Hepatic stellate cell (primary cell): Measurements from ENCODE around the gene TRIM27.
"Not testable (repeated sequence)": the region's sequence is repeated elsewhere in the genome, so short reads cannot be mapped to it uniquely, and the experiment has no call there.

Source experiments
- DNase-seq: peaks from one replicate; pipeline ENCODE4 v3.0.0; 2011; ENCODE audit warnings: low spot score

Gene TRIM27

GRCh38 chr6:28923318-28924102 lies at the start of gene TRIM27:
Gene TRIM27, minus strand, starts transcription at chr6:28923985. Its CDS starts 353 bp downstream, at chr6:28923632.
- DNase-seq: peak; percentile 89

- DNase-seq: not testable (repeated sequence)
Measured at GRCh38 chr6:28970056-28970455, 46.3 kb upstream of the TRIM27 start.

- no peak for DNase-seq
Measured at GRCh38 chr6:28969129-28969528, 45.3 kb upstream of the TRIM27 start.

- no peak for DNase-seq
Measured at GRCh38 chr6:28968476-28968875, 44.7 kb upstream of the TRIM27 start.

GRCh38 chr6:28965706-28966105 lies 41.9 kb upstream of the TRIM27 start:
- DNase-seq: no peak

GRCh38 chr6:28960846-28961500 lies 37.2 kb upstream of the TRIM27 start:
- no peak for DNase-seq

- DNase-seq: not testable (repeated sequence)
Measured at GRCh38 chr6:28958561-28959243, 34.9 kb upstream of the TRIM27 start.

- not testable (repeated sequence) for DNase-seq
Measured at GRCh38 chr6:28957795-28958314, 34.1 kb upstream of the TRIM27 start.

GRCh38 chr6:28956331-28956730 lies 32.5 kb upstream of the TRIM27 start:
- DNase-seq: no peak

- DNase-seq: peak; percentile 22
Measured at GRCh38 chr6:28953585-28954258, 29.9 kb upstream of the TRIM27 start.

GRCh38 chr6:28953039-28953584 lies 29.3 kb upstream of the TRIM27 start:
- DNase-seq: peak; percentile 62

- not testable (repeated sequence) for DNase-seq
Measured at GRCh38 chr6:28949656-28950195, 25.9 kb upstream of the TRIM27 start.

- no peak for DNase-seq
Measured at GRCh38 chr6:28948782-28949486, 25.1 kb upstream of the TRIM27 start.

- DNase-seq: peak; percentile 21
Measured at GRCh38 chr6:28947831-28948270, 24.1 kb upstream of the TRIM27 start.

- DNase-seq: no peak
Measured at GRCh38 chr6:28947067-28947765, 23.4 kb upstream of the TRIM27 start.

GRCh38 chr6:28945349-28945748 lies 21.6 kb upstream of the TRIM27 start:
- DNase-seq: no peak

- peak; percentile 30 for DNase-seq
Measured at GRCh38 chr6:28944412-28944865, 20.7 kb upstream of the TRIM27 start.

- peak; percentile 57 for DNase-seq
Measured at GRCh38 chr6:28943557-28944411, 20.0 kb upstream of the TRIM27 start.

GRCh38 chr6:28943223-28943556 lies 19.4 kb upstream of the TRIM27 start:
- DNase-seq: no peak
